Liver (tissue), 9 donors: ENCODE results near the gene PAPSS1. TPM values are rescaled to one million over a fixed set of nuclear protein-coding genes. Genes with fewer than 3 reads are reported as not detected.

Experiments used
- DNase-seq: peaks from one replicate; pipeline ENCODE4 v3.0.0-alpha.2; 2017; ENCODE audit warnings: low spot score
- H3K27ac ChIP-seq, 2 donors: one replicate each; pipeline ENCODE4 v1.7.0; 2013; ENCODE audit warnings: inconsistent platforms in 2 of 2, low read length in 2 of 2, control low read depth in 1 of 2, low read depth in 1 of 2, mild to moderate bottlenecking in 1 of 2
- H3K27me3 ChIP-seq, 4 donors: one replicate each; pipeline versions ENCODE4 v1.6.1 to v1.7.0; 2013; ENCODE audit warnings: low read length in 3 of 4, inconsistent platforms in 1 of 4, mild to moderate bottlenecking in 1 of 4, moderate library complexity in 1 of 4; ENCODE audit not compliant: control insufficient read depth in 4 of 4, insufficient read depth in 4 of 4
- H3K36me3 ChIP-seq, 4 donors: one replicate each; pipeline versions ENCODE4 v1.6.1 to v1.7.0; 2013; ENCODE audit warnings: low read length in 3 of 4, mild to moderate bottlenecking in 3 of 4, low read depth in 1 of 4, moderate library complexity in 1 of 4; ENCODE audit not compliant: control insufficient read depth in 4 of 4, insufficient read depth in 3 of 4
- H3K4me1 ChIP-seq, 4 donors: one replicate each; pipeline versions ENCODE4 v1.6.1 to v1.7.0; 2013; ENCODE audit warnings: low read length in 3 of 4, mild to moderate bottlenecking in 3 of 4, moderate library complexity in 1 of 4; ENCODE audit not compliant: control insufficient read depth in 4 of 4, insufficient read depth in 4 of 4
- H3K4me3 ChIP-seq, 3 donors: one replicate each; pipeline versions ENCODE4 v1.6.1 to v1.7.0; 2013; ENCODE audit warnings: low read length in 3 of 3, control low read depth in 1 of 3, low read depth in 1 of 3, mild to moderate bottlenecking in 1 of 3
- H3K9ac ChIP-seq, 2 donors: one replicate each; pipeline ENCODE4 v1.7.0; 2013; ENCODE audit warnings: low read length in 2 of 2, mild to moderate bottlenecking in 2 of 2, moderate library complexity in 2 of 2, control low read depth in 1 of 2, low read depth in 1 of 2
- H3K9me3 ChIP-seq, 4 donors: one replicate each; pipeline versions ENCODE4 v1.6.1 to v1.7.0; 2013; ENCODE audit warnings: low read length in 3 of 4; ENCODE audit not compliant: control insufficient read depth in 4 of 4
- EGR1 ChIP-seq, 2 donors: IDR thresholded peaks; 2 replicates each; pipeline ENCODE4 v1.6.1; 2016 to 2018; ENCODE audit warnings: antibody characterized with exemption in 2 of 2, low read depth in 2 of 2
- FOXA2 ChIP-seq: IDR thresholded peaks from 2 replicates; pipeline ENCODE4 v1.6.1; 2016; ENCODE audit warnings: antibody characterized with exemption
- GABPA ChIP-seq, 2 donors: IDR thresholded peaks in 1 of 2; conservative IDR thresholded peaks in 1 of 2; 2 replicates each; pipeline ENCODE4 v1.6.1; 2016; ENCODE audit warnings: antibody characterized with exemption in 2 of 2, mild to moderate bottlenecking in 1 of 2, moderate library complexity in 1 of 2
- HNF4A ChIP-seq, 2 donors: conservative IDR thresholded peaks; 2 replicates each; pipeline ENCODE4 v1.6.1; 2016; ENCODE audit warnings: antibody characterized with exemption in 2 of 2, mild to moderate bottlenecking in 2 of 2
- HNF4G ChIP-seq: IDR thresholded peaks from 2 replicates; pipeline ENCODE4 v1.6.1; 2016; ENCODE audit warnings: antibody characterized with exemption
- MAX ChIP-seq: IDR thresholded peaks from 2 replicates; pipeline ENCODE4 v1.6.1; 2016; ENCODE audit warnings: antibody characterized with exemption
- RAD21 ChIP-seq, 2 donors: IDR thresholded peaks; 2 replicates each; pipeline ENCODE4 v1.6.1; 2016; ENCODE audit warnings: antibody characterized with exemption in 2 of 2, mild to moderate bottlenecking in 2 of 2
- RXRA ChIP-seq, 2 donors: IDR thresholded peaks; 2 replicates each; pipeline ENCODE4 v1.6.1; 2017 to 2018; ENCODE audit warnings: antibody characterized with exemption in 2 of 2, mild to moderate bottlenecking in 1 of 2
- SP1 ChIP-seq: IDR thresholded peaks from 2 replicates; pipeline ENCODE4 v1.6.1; 2018; ENCODE audit warnings: antibody characterized with exemption, mild to moderate bottlenecking
- TAF1 ChIP-seq: conservative IDR thresholded peaks from 2 replicates; pipeline ENCODE4 v1.6.1; 2016; ENCODE audit warnings: antibody characterized with exemption, mild to moderate bottlenecking
- YY1 ChIP-seq: IDR thresholded peaks from 2 replicates; pipeline ENCODE4 v1.6.1; 2016; ENCODE audit warnings: antibody characterized with exemption, mild to moderate bottlenecking
- WGBS: extraction: QIAGEN DNeasy Blood & Tissue Kit; methylation state at CpG from one replicate; pipeline ENCODE4 v1.1.7; 2013; 5-methylcytosine and 5-hydroxymethylcytosine counted together
- polyA plus RNA-seq, 2 donors: library from polyadenylated mRNA; stranded (reverse) in 1 of 2; unstranded in 1 of 2; fragments of 200-250 nt in 1 of 2; fragments of >200 nt in 1 of 2; fragmentation: Nextera tagmentation in 1 of 2; extraction: Ambion mirVana in 1 of 2; gene quantifications; one replicate each; pipeline versions ENCODE4 v1.2.1 to v1.2.3, GENCODE V29; 2013 to 2015
- total RNA-seq, 2 donors: library from RNA; depleted of rRNA; stranded (reverse); fragments of >200 nt; gene quantifications; one replicate each; pipeline ENCODE4 v1.2.3, GENCODE V29; 2014
- TF ChIP-seq, protein P1 (sequence below): fragments of 150-350 bp; IDR thresholded peaks from 2 replicates; pipeline ENCODE4 v1.5.1; 2017; ENCODE audit warnings: improper control_type of control experiment, low read depth, low read length; ENCODE audit not compliant: missing input control
- TF ChIP-seq, protein P2 (sequence below): IDR thresholded peaks from 2 replicates; pipeline ENCODE4 v1.6.1; 2016; ENCODE audit warnings: antibody characterized with exemption, mild to moderate bottlenecking
- TF ChIP-seq, protein P3 (sequence below): IDR thresholded peaks from 2 replicates; pipeline ENCODE4 v1.6.1; 2016; ENCODE audit warnings: antibody characterized with exemption
- donor health status: healthy.
- donor health status: healthy.
- donor health status: healthy.
- donor health status: healthy.
- donor health status: healthy.

PAPSS1 gene
- total and polyA plus RNA-seq, 4 donors: 5.7 to 17.8 (median 6.0) TPM

- 97% methylated on average over 4 of the region's 4 CpGs for WGBS
These were observed 72.4 kb downstream of the PAPSS1 start for GRCh38 chr4:107647591-107647990.

DNA sequence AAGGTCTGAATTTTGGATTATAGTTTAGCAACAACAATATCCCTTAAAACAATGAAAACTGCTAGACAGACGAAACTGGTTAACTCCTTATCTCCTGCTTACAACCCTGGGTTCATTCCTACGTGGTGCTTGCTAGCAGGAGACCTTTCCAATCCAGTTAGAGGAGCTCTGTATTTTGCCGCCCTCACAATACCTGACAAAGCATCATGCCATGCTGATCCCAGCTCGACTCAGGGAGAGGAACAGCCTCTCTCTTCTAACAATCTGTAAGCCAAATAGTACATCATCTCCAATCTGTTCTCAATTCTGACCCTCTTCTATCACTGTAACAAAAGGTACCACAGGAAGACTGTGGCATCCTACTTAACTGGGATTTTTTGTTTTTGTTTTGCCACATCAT lies 74.4 kb downstream of the PAPSS1 start:
- no peaks in the 10 kb centered on the region for H3K9me3 ChIP-seq
- peaks cover 0 to 5% (median 3%) of the 10 kb centered on the region in 4 donors for H3K36me3 ChIP-seq
- H3K27ac ChIP-seq: no peak overlapping the region
- no peak overlapping the region for H3K9ac ChIP-seq
- no peak overlapping the region for H3K4me3 ChIP-seq
- TF ChIP-seq SP1: no peak
- TF ChIP-seq, protein P1, sequence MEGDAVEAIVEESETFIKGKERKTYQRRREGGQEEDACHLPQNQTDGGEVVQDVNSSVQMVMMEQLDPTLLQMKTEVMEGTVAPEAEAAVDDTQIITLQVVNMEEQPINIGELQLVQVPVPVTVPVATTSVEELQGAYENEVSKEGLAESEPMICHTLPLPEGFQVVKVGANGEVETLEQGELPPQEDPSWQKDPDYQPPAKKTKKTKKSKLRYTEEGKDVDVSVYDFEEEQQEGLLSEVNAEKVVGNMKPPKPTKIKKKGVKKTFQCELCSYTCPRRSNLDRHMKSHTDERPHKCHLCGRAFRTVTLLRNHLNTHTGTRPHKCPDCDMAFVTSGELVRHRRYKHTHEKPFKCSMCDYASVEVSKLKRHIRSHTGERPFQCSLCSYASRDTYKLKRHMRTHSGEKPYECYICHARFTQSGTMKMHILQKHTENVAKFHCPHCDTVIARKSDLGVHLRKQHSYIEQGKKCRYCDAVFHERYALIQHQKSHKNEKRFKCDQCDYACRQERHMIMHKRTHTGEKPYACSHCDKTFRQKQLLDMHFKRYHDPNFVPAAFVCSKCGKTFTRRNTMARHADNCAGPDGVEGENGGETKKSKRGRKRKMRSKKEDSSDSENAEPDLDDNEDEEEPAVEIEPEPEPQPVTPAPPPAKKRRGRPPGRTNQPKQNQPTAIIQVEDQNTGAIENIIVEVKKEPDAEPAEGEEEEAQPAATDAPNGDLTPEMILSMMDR: no peak
- no peak for TF ChIP-seq RAD21 (IDR thresholded peaks at IDR 0.05)
- no peak for TF ChIP-seq HNF4G
- TF ChIP-seq MAX: no peak
- TF ChIP-seq, protein P2, sequence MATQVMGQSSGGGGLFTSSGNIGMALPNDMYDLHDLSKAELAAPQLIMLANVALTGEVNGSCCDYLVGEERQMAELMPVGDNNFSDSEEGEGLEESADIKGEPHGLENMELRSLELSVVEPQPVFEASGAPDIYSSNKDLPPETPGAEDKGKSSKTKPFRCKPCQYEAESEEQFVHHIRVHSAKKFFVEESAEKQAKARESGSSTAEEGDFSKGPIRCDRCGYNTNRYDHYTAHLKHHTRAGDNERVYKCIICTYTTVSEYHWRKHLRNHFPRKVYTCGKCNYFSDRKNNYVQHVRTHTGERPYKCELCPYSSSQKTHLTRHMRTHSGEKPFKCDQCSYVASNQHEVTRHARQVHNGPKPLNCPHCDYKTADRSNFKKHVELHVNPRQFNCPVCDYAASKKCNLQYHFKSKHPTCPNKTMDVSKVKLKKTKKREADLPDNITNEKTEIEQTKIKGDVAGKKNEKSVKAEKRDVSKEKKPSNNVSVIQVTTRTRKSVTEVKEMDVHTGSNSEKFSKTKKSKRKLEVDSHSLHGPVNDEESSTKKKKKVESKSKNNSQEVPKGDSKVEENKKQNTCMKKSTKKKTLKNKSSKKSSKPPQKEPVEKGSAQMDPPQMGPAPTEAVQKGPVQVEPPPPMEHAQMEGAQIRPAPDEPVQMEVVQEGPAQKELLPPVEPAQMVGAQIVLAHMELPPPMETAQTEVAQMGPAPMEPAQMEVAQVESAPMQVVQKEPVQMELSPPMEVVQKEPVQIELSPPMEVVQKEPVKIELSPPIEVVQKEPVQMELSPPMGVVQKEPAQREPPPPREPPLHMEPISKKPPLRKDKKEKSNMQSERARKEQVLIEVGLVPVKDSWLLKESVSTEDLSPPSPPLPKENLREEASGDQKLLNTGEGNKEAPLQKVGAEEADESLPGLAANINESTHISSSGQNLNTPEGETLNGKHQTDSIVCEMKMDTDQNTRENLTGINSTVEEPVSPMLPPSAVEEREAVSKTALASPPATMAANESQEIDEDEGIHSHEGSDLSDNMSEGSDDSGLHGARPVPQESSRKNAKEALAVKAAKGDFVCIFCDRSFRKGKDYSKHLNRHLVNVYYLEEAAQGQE: no peak
- no peak for TF ChIP-seq TAF1
- H3K27me3 ChIP-seq: no peaks in the 10 kb centered on the region
- WGBS: 94% methylated on average over 4 of the region's 4 CpGs
- H3K4me1 ChIP-seq: peaks cover 0 to 6% (median 0%) of the 10 kb centered on the region in 4 donors
- DNase-seq: no peak

More at GRCh38 chr4:107647591-107647990, 72.4 kb downstream of the PAPSS1 start:
- no peak overlapping the region for H3K9ac ChIP-seq
- DNase-seq: no peak
- H3K4me1 ChIP-seq: peaks cover 0 to 6% (median 0%) of the 10 kb centered on the region in 4 donors
- H3K36me3 ChIP-seq: peaks cover 0 to 6% (median 4%) of the 10 kb centered on the region in 4 donors
- H3K4me3 ChIP-seq: no peak overlapping the region
- no peak overlapping the region for H3K27ac ChIP-seq
- H3K9me3 ChIP-seq: no peaks in the 10 kb centered on the region
- TF ChIP-seq EGR1 (IDR thresholded peaks at IDR 0.05; ENCODE audit: low read depth in 2 of 2) (no peak), HNF4G (no peak), GABPA (IDR thresholded peaks at IDR 0.05 in 1 of 2, conservative IDR thresholded peaks at IDR 0.05 in 1 of 2) (no peak), TAF1 (no peak)
- H3K27me3 ChIP-seq: no peaks in the 10 kb centered on the region

DNA sequence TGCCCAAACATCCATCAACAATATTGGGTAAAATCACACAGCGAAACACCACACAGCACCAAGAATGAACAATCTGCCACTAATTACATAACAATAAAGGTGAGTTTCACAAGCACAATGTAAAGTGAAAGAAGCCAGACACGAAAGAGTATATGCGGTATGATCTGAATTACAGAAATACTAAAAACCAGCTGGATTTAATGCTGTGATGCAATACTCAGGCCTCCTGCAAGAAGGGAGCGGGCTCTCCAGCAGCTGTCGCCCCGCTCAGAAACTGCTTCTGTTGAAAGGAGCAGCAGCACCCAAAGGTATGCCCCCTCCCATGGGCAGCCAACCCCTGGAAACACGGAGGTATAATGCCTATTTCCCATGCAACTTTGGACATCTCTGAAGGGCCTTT lies 77.0 kb downstream of the PAPSS1 start:
- WGBS: 89% methylated on average over 7 of the region's 7 CpGs
- Histone ChIP-seq H3K4me3 (no peak overlapping the region), H3K36me3 (peaks cover 0 to 4% (median 3%) of the 10 kb centered on the region in 4 donors), H3K9ac (no peak overlapping the region), H3K27ac (no peak overlapping the region), H3K27me3 (no peaks in the 10 kb centered on the region), H3K4me1 (no peaks in the 10 kb centered on the region), H3K9me3 (no peaks in the 10 kb centered on the region)
- no peak for DNase-seq
- TF ChIP-seq SP1 (no peak), RAD21 (IDR thresholded peaks at IDR 0.05) (no peak), MAX (no peak), RXRA (IDR thresholded peaks at IDR 0.05) (no peak), YY1 (no peak), HNF4A (conservative IDR thresholded peaks at IDR 0.05) (no peak), FOXA2 (no peak)
- TF ChIP-seq, protein P1: no peak
- TF ChIP-seq, protein P2: no peak
- TF ChIP-seq, protein P3, sequence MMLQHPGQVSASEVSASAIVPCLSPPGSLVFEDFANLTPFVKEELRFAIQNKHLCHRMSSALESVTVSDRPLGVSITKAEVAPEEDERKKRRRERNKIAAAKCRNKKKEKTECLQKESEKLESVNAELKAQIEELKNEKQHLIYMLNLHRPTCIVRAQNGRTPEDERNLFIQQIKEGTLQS: no peak
